ENCODE results near the gene PDZD2.

PDZD2 gene

GRCh38 chr5:32145378-32145777 is 506.4 kb downstream of the PDZD2 start:
- Histone ChIP-seq H3K27me3 (no peaks in the 10 kb centered on the region), H3K4me1 (peaks cover 5% of the 10 kb centered on the region; the same call in 1 of the 2 replicates), H3K36me3 (peaks cover 3% of the 10 kb centered on the region; the same call in 1 of the 2 replicates), H3K9me3 (no peaks in the 10 kb centered on the region), H3K4me3 (ENCODE audit: low read depth, low read length) (no peak overlapping the region)
- TF ChIP-seq, protein P1, sequence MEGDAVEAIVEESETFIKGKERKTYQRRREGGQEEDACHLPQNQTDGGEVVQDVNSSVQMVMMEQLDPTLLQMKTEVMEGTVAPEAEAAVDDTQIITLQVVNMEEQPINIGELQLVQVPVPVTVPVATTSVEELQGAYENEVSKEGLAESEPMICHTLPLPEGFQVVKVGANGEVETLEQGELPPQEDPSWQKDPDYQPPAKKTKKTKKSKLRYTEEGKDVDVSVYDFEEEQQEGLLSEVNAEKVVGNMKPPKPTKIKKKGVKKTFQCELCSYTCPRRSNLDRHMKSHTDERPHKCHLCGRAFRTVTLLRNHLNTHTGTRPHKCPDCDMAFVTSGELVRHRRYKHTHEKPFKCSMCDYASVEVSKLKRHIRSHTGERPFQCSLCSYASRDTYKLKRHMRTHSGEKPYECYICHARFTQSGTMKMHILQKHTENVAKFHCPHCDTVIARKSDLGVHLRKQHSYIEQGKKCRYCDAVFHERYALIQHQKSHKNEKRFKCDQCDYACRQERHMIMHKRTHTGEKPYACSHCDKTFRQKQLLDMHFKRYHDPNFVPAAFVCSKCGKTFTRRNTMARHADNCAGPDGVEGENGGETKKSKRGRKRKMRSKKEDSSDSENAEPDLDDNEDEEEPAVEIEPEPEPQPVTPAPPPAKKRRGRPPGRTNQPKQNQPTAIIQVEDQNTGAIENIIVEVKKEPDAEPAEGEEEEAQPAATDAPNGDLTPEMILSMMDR (IDR thresholded peaks at IDR 0.05; ENCODE audit: low read depth, low read length): no peak
- DNase-seq: no peak

DNA sequence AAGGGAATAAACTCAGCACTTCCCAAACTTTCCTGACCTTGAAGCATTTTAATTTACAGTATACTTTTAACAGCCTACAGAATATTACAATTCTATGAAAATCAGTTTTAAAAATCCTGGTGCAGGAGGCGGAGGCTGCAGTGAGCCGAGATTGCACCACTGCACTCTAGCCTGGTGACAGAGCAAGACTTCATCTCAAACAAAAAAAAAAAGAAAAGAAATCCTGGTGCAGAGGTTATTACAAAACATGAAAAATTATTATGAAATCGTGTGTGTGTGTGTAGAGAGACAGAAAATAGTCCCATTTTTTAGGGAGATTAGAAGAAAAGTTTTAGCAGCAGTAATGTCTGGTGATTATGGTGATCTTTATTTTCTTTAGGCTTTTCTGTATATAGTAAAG is 508.3 kb downstream of the PDZD2 start:
- H3K36me3 ChIP-seq: peaks cover 3% of the 10 kb centered on the region; the same call in 1 of the 2 replicates
- H3K27me3 ChIP-seq: no peaks in the 10 kb centered on the region
- TF ChIP-seq, protein P1 (IDR thresholded peaks at IDR 0.05; ENCODE audit: low read depth, low read length): no peak
- H3K9me3 ChIP-seq: no peaks in the 10 kb centered on the region
- DNase-seq: no peak
- no peak overlapping the region for H3K4me3 ChIP-seq (ENCODE audit: low read depth, low read length)
- H3K4me1 ChIP-seq: peaks cover 5% of the 10 kb centered on the region; the same call in 1 of the 2 replicates

GRCh38 chr5:32147959-32148358 is 509.0 kb downstream of the PDZD2 start:
- TF ChIP-seq, protein P1 (IDR thresholded peaks at IDR 0.05; ENCODE audit: low read depth, low read length): no peak
- Histone ChIP-seq H3K4me1 (peaks cover 5% of the 10 kb centered on the region; the same call in 1 of the 2 replicates), H3K27me3 (no peaks in the 10 kb centered on the region), H3K36me3 (peaks cover 3% of the 10 kb centered on the region; the same call in 1 of the 2 replicates), H3K9me3 (no peaks in the 10 kb centered on the region), H3K4me3 (ENCODE audit: low read depth, low read length) (no peak overlapping the region)
- DNase-seq: no peak

- Histone ChIP-seq H3K9me3 (no peaks in the 10 kb centered on the region), H3K4me3 (ENCODE audit: low read depth, low read length) (no peak overlapping the region), H3K27me3 (no peaks in the 10 kb centered on the region), H3K36me3 (no peaks in the 10 kb centered on the region; the same call in 1 of the 2 replicates), H3K4me1 (no peaks in the 10 kb centered on the region; the same call in 1 of the 2 replicates)
- TF ChIP-seq, protein P1 (IDR thresholded peaks at IDR 0.05; ENCODE audit: low read depth, low read length): no peak
- DNase-seq: no peak
These were observed 511.4 kb downstream of the PDZD2 start for GRCh38 chr5:32150366-32150765.

- H3K36me3 ChIP-seq: no peaks in the 10 kb centered on the region
These were observed 512.3 kb downstream of the PDZD2 start for GRCh38 chr5:32151198-32151597.

GRCh38 chr5:32153723-32154122 is 514.8 kb downstream of the PDZD2 start:
- DNase-seq: no peak

More at GRCh38 chr5:32151198-32151597, 512.3 kb downstream of the PDZD2 start:
- Histone ChIP-seq H3K4me1 (no peaks in the 10 kb centered on the region; the same call in 1 of the 2 replicates), H3K27me3 (no peaks in the 10 kb centered on the region), H3K4me3 (ENCODE audit: low read depth, low read length) (no peak overlapping the region), H3K9me3 (no peaks in the 10 kb centered on the region)
- DNase-seq: no peak
- TF ChIP-seq, protein P1 (IDR thresholded peaks at IDR 0.05; ENCODE audit: low read depth, low read length): no peak

More at GRCh38 chr5:32153723-32154122, 514.8 kb downstream of the PDZD2 start:
- no peak overlapping the region for H3K4me3 ChIP-seq (ENCODE audit: low read depth, low read length)
- TF ChIP-seq, protein P1 (IDR thresholded peaks at IDR 0.05; ENCODE audit: low read depth, low read length): no peak
- no peaks in the 10 kb centered on the region for H3K4me1 ChIP-seq
- no peaks in the 10 kb centered on the region for H3K27me3 ChIP-seq
- no peaks in the 10 kb centered on the region for H3K36me3 ChIP-seq
- H3K9me3 ChIP-seq: no peaks in the 10 kb centered on the region
